Mesenchymal stem cell (in vitro differentiated cells and primary cell): Measurements from ENCODE around the gene KRTAP10-7.

Experiments
- DNase-seq: peaks from one replicate; pipeline ENCODE4 v3.0.0-alpha.2; 2013
- H2AFZ ChIP-seq: one replicate; pipeline ENCODE4 v1.6.1; 2013; ENCODE audit warnings: low read depth, mild to moderate bottlenecking, control low read depth, inconsistent platforms, low read length, moderate library complexity
- H2AK5ac ChIP-seq: 2 replicates; pipeline ENCODE4 v1.6.1; 2013; ENCODE audit warnings: low read length, moderate library complexity, mild to moderate bottlenecking, inconsistent platforms; ENCODE audit not compliant: severe bottlenecking
- H2BK120ac ChIP-seq: one replicate; pipeline ENCODE4 v1.6.1; 2013; ENCODE audit warnings: low read depth, mild to moderate bottlenecking, inconsistent platforms, low read length, moderate library complexity
- H2BK12ac ChIP-seq, 2 experiments: one replicate each; pipeline ENCODE4 v1.6.1; 2013; ENCODE audit warnings: inconsistent platforms in 2 of 2, low read length in 2 of 2, mild to moderate bottlenecking in 2 of 2, moderate library complexity in 2 of 2, control low read depth in 1 of 2
- H2BK15ac ChIP-seq: one replicate; pipeline ENCODE4 v1.6.1; 2013; ENCODE audit warnings: mild to moderate bottlenecking, low read depth, inconsistent platforms; ENCODE audit not compliant: poor library complexity, severe bottlenecking
- H2BK5ac ChIP-seq: 2 replicates; pipeline ENCODE4 v1.6.1; 2013; ENCODE audit warnings: low read depth, mild to moderate bottlenecking, low read length, control low read depth, inconsistent platforms; ENCODE audit not compliant: poor library complexity, severe bottlenecking
- H3K14ac ChIP-seq, 2 experiments: one replicate each; pipeline ENCODE4 v1.6.1; 2013; ENCODE audit warnings: inconsistent platforms in 2 of 2, low read length in 2 of 2, control low read depth in 1 of 2, mild to moderate bottlenecking in 1 of 2, moderate library complexity in 1 of 2
- H3K18ac ChIP-seq, 2 experiments: one replicate each; pipeline ENCODE4 v1.6.1; 2013; ENCODE audit warnings: inconsistent platforms in 2 of 2, low read length in 2 of 2, control low read depth in 1 of 2, low read depth in 1 of 2, mild to moderate bottlenecking in 1 of 2
- H3K23ac ChIP-seq, 2 experiments: one replicate each; pipeline ENCODE4 v1.6.1; 2013; ENCODE audit warnings: inconsistent platforms in 2 of 2, low read length in 2 of 2, mild to moderate bottlenecking in 2 of 2, moderate library complexity in 2 of 2, control low read depth in 1 of 2
- H3K27ac ChIP-seq: 2 replicates; pipeline ENCODE4 v1.5.1; 2013; ENCODE audit warnings: mild to moderate bottlenecking, moderate library complexity, low read length, control low read depth, inconsistent platforms; ENCODE audit not compliant: poor library complexity, severe bottlenecking
- H3K27me3 ChIP-seq, 2 experiments: 2 replicates each; pipeline versions ENCODE4 v1.6.1 to v1.7.0; 2013; ENCODE audit warnings: low read length in 2 of 2, mild to moderate bottlenecking in 2 of 2, moderate library complexity in 2 of 2, control low read depth in 1 of 2, inconsistent platforms in 1 of 2; ENCODE audit not compliant: control insufficient read depth in 1 of 2, insufficient read depth in 1 of 2
- H3K36me3 ChIP-seq, 2 experiments: 2 replicates each; pipeline versions ENCODE4 v1.6.1 to v1.7.0; 2013; ENCODE audit warnings: low read length in 2 of 2, control low read depth in 1 of 2, inconsistent platforms in 1 of 2, low read depth in 1 of 2, mild to moderate bottlenecking in 1 of 2; ENCODE audit not compliant: insufficient read depth in 2 of 2, control insufficient read depth in 1 of 2
- H3K4ac ChIP-seq, 2 experiments: one replicate each; pipeline ENCODE4 v1.6.1; 2013; ENCODE audit warnings: inconsistent platforms in 2 of 2, low read length in 2 of 2, mild to moderate bottlenecking in 2 of 2, moderate library complexity in 2 of 2, control low read depth in 1 of 2, low read depth in 1 of 2
- H3K4me1 ChIP-seq: 2 replicates; pipeline ENCODE4 v1.6.1; 2013; ENCODE audit warnings: low read depth, low read length, control low read depth; ENCODE audit not compliant: control insufficient read depth, insufficient read depth
- H3K4me2 ChIP-seq: 2 replicates; pipeline ENCODE4 v1.6.1; 2013; ENCODE audit warnings: low read length, mild to moderate bottlenecking, inconsistent platforms; ENCODE audit not compliant: poor library complexity, severe bottlenecking
- H3K4me3 ChIP-seq, 2 experiments: 2 replicates each; pipeline versions ENCODE4 v1.5.1 to v1.7.0; 2013; ENCODE audit warnings: low read length in 2 of 2, mild to moderate bottlenecking in 2 of 2, control low read depth in 1 of 2, low read depth in 1 of 2; ENCODE audit not compliant: insufficient read depth in 1 of 2
- H3K79me1 ChIP-seq: replicated peaks from 2 replicates; pipeline ENCODE4 v1.6.1; 2013; ENCODE audit warnings: mild to moderate bottlenecking, control low read depth, low read length, inconsistent platforms; ENCODE audit not compliant: poor library complexity, severe bottlenecking
- H3K9ac ChIP-seq: 2 replicates; pipeline ENCODE4 v1.7.0; 2013; ENCODE audit warnings: mild to moderate bottlenecking, low read length, moderate library complexity
- H3K9me3 ChIP-seq: 2 replicates; pipeline ENCODE4 v1.7.0; 2013; ENCODE audit warnings: mild to moderate bottlenecking, low read length; ENCODE audit not compliant: control insufficient read depth
- H4K8ac ChIP-seq: one replicate; pipeline ENCODE4 v1.6.1; 2013; ENCODE audit warnings: inconsistent platforms, mild to moderate bottlenecking, low read length, moderate library complexity
- H4K91ac ChIP-seq: one replicate; pipeline ENCODE4 v1.6.1; 2013; ENCODE audit warnings: mild to moderate bottlenecking, low read length, inconsistent platforms
- WGBS: methylation state at CpG from one replicate; pipeline ENCODE4 v1.1.7; 2013; ENCODE audit warnings: mixed read lengths; 5-methylcytosine and 5-hydroxymethylcytosine counted together

Gene KRTAP10-7

GRCh38 chr21:44618504-44618903 is 18.1 kb downstream of the KRTAP10-7 start:
- Histone ChIP-seq H3K9me3 (peaks cover 31% of the 10 kb centered on the region), H2BK120ac (no peak overlapping the region), H3K36me3 (no peaks in the 10 kb centered on the region), H2BK5ac (no peak overlapping the region), H3K79me1 (no peaks in the 10 kb centered on the region), H3K18ac (no peak overlapping the region), H4K91ac (no peak overlapping the region), H3K27ac (no peak overlapping the region), H3K14ac (no peak overlapping the region), H2AK5ac (no peak overlapping the region), H3K9ac (no peak overlapping the region), H2BK12ac (no peak overlapping the region), H2AFZ (no peak overlapping the region), H3K4me1 (no peaks in the 10 kb centered on the region), H3K27me3 (no peaks in the 10 kb centered on the region), H3K4me3 (no peak overlapping the region), H3K23ac (no peak overlapping the region), H3K4ac (no peak overlapping the region), H4K8ac (no peak overlapping the region), H3K4me2 (no peak overlapping the region), H2BK15ac (no peak overlapping the region)
- no peak for DNase-seq
- WGBS: 69% methylated on average over 3 of the region's 4 CpGs

- Histone ChIP-seq H3K23ac (no peak overlapping the region), H4K91ac (no peak overlapping the region), H3K18ac (no peak overlapping the region), H3K27me3 (no peaks in the 10 kb centered on the region), H3K79me1 (no peaks in the 10 kb centered on the region), H3K36me3 (no peaks in the 10 kb centered on the region), H2AK5ac (no peak overlapping the region), H2AFZ (no peak overlapping the region), H3K9ac (no peak overlapping the region), H3K4me3 (no peak overlapping the region), H2BK120ac (no peak overlapping the region), H3K4me1 (no peaks in the 10 kb centered on the region), H4K8ac (no peak overlapping the region), H3K4ac (no peak overlapping the region), H2BK15ac (no peak overlapping the region), H3K4me2 (no peak overlapping the region), H2BK12ac (no peak overlapping the region), H3K9me3 (peaks cover 35% of the 10 kb centered on the region), H2BK5ac (no peak overlapping the region), H3K27ac (no peak overlapping the region), H3K14ac (no peak overlapping the region)
- DNase-seq: no peak
- WGBS: 78% methylated on average over 1 of the region's 3 CpGs
Observed at GRCh38 chr21:44618909-44619308, 18.5 kb downstream of the KRTAP10-7 start.

GRCh38 chr21:44619886-44620285 is 19.5 kb downstream of the KRTAP10-7 start:
- Histone ChIP-seq H2AFZ (no peak overlapping the region), H2BK12ac (no peak overlapping the region), H2BK5ac (no peak overlapping the region), H3K14ac (no peak overlapping the region), H2BK120ac (no peak overlapping the region), H3K18ac (no peak overlapping the region), H3K4ac (no peak overlapping the region), H3K27ac (no peak overlapping the region), H3K36me3 (no peaks in the 10 kb centered on the region), H3K4me2 (no peak overlapping the region), H3K9ac (no peak overlapping the region), H4K91ac (no peak overlapping the region), H3K23ac (no peak overlapping the region), H3K27me3 (no peaks in the 10 kb centered on the region), H3K79me1 (no peaks in the 10 kb centered on the region), H3K4me3 (no peak overlapping the region), H4K8ac (no peak overlapping the region), H2AK5ac (no peak overlapping the region), H3K4me1 (no peaks in the 10 kb centered on the region), H2BK15ac (no peak overlapping the region), H3K9me3 (peaks cover 45% of the 10 kb centered on the region)
- WGBS: 80% methylated on average over 6 of the region's 6 CpGs
- DNase-seq: no peak

GRCh38 chr21:44623575-44623974 is 23.2 kb downstream of the KRTAP10-7 start:
- H3K9ac ChIP-seq: no peak overlapping the region
- no peak overlapping the region for H2BK120ac ChIP-seq

More at GRCh38 chr21:44623575-44623974, 23.2 kb downstream of the KRTAP10-7 start:
- Histone ChIP-seq H3K23ac (no peak overlapping the region), H3K27me3 (no peaks in the 10 kb centered on the region), H2BK12ac (no peak overlapping the region), H3K4me1 (no peaks in the 10 kb centered on the region), H2BK5ac (no peak overlapping the region), H3K18ac (no peak overlapping the region), H3K27ac (no peak overlapping the region), H3K4ac (no peak overlapping the region), H3K79me1 (no peaks in the 10 kb centered on the region), H3K4me3 (no peak overlapping the region), H3K4me2 (no peak overlapping the region), H4K91ac (no peak overlapping the region), H2BK15ac (no peak overlapping the region), H2AK5ac (no peak overlapping the region), H3K36me3 (no peaks in the 10 kb centered on the region), H3K9me3 (peaks cover 56% of the 10 kb centered on the region), H2AFZ (no peak overlapping the region), H3K14ac (no peak overlapping the region), H4K8ac (no peak overlapping the region)
- DNase-seq: no peak
